Caco-2 (cell line): Measurements from ENCODE around the gene ASCC1. TPM values are rescaled to one million over a fixed set of nuclear protein-coding genes. Genes with fewer than 3 reads are reported as not detected.

Experiments used
- BruUV-seq: library from RNA; stranded (reverse); fragments of 400-500 nt; replicated peaks from 2 replicates; lab custom pipeline; 2021; lab: Mats Ljungman, UMichigan
- CTCF ChIA-PET: fragments of 300-600 bp; sonication (Branson Sonifier 250); formaldehyde crosslinking; loops from one replicate; lab custom pipeline; 2022; ENCODE audit warnings: antibody characterized with exemption; lab: Charles Lee
- POLR2A ChIA-PET: fragments of 300-600 bp; sonication (Branson Sonifier 250); formaldehyde crosslinking; loops from one replicate; lab custom pipeline; 2022; ENCODE audit warnings: antibody characterized with exemption; lab: Charles Lee
- DNase-seq, 2 experiments: peaks; one replicate each; pipeline versions ENCODE4 v3.0.0 to v3.0.0-alpha.2; 2020 to 2022
- H3K27me3 ChIP-seq: replicated peaks from 2 replicates; pipeline ENCODE4 v1.6.0; 2011; ENCODE audit warnings: low read length; ENCODE audit not compliant: control insufficient read depth, insufficient read depth
- H3K36me3 ChIP-seq: 2 replicates; pipeline ENCODE4 v1.5.1; 2011; ENCODE audit warnings: low read length; ENCODE audit not compliant: control insufficient read depth, insufficient read depth
- H3K4me1 ChIP-seq: fragments of 250-450 bp; sonication (Bioruptor Pico); 2 replicates; pipeline ENCODE4 v1.5.1; 2020; ENCODE audit warnings: mild to moderate bottlenecking
- H3K4me3 ChIP-seq: 2 replicates; pipeline ENCODE4 v1.5.1; 2011; ENCODE audit warnings: low read depth, mild to moderate bottlenecking, control low read depth, low read length
- H3K9me3 ChIP-seq: fragments of 250-450 bp; sonication (Bioruptor Pico); 2 replicates; pipeline ENCODE4 v1.5.1; 2020; ENCODE audit warnings: mild to moderate bottlenecking, moderate library complexity
- H3K27ac Mint-ChIP-seq: one replicate; pipeline ENCODE4 v1.8.0; 2022; ENCODE audit warnings: mixed read lengths; ENCODE audit not compliant: unreplicated experiment
- H3K27me3 Mint-ChIP-seq: one replicate; pipeline ENCODE4 v1.8.0; 2022; ENCODE audit warnings: mixed read lengths; ENCODE audit not compliant: insufficient read depth, unreplicated experiment
- H3K36me3 Mint-ChIP-seq: one replicate; pipeline ENCODE4 v1.8.0; 2022; ENCODE audit warnings: mild to moderate bottlenecking, mixed read lengths; ENCODE audit not compliant: insufficient read depth, unreplicated experiment
- H3K4me1 Mint-ChIP-seq: one replicate; pipeline ENCODE4 v1.8.0; 2022; ENCODE audit warnings: low read depth, mixed read lengths; ENCODE audit not compliant: unreplicated experiment
- H3K4me3 Mint-ChIP-seq: one replicate; pipeline ENCODE4 v1.8.0; 2022; ENCODE audit warnings: mild to moderate bottlenecking, moderate library complexity, mixed read lengths; ENCODE audit not compliant: unreplicated experiment
- H3K9me3 Mint-ChIP-seq: one replicate; pipeline ENCODE4 v1.8.0; 2022; ENCODE audit warnings: mixed read lengths; ENCODE audit not compliant: unreplicated experiment
- intact Hi-C: fragments of 100-400 bp; cut with micrococcal nuclease; formaldehyde crosslinking; loops from one replicate; pipeline ENCODE4 v1.10.0; 2022; ENCODE audit not compliant: unreplicated experiment
- total RNA-seq: library from RNA; stranded (reverse); gene quantifications from 2 replicates; pipeline ENCODE4 v1.2.3, GENCODE V29; 2022
- TF ChIP-seq, protein P1 (sequence below), 2 experiments: fragments of 200-600 bp in 1 of 2; IDR thresholded peaks; 1 replicate in 1 of 2; 2 replicates in 1 of 2; pipeline versions ENCODE4 v1.5.1 to v1.8.0; 2011 to 2022; ENCODE audit warnings: antibody characterized with exemption in 1 of 2, control low read depth in 1 of 2, inconsistent platforms in 1 of 2, low read depth in 1 of 2, low read length in 1 of 2, mild to moderate bottlenecking in 1 of 2, moderate library complexity in 1 of 2; ENCODE audit not compliant: insufficient read depth in 1 of 2, severe bottlenecking in 1 of 2, unreplicated experiment in 1 of 2

The ASCC1 gene
- total RNA-seq, 1 experiment from 2014 or later: 73.7 TPM

DNA sequence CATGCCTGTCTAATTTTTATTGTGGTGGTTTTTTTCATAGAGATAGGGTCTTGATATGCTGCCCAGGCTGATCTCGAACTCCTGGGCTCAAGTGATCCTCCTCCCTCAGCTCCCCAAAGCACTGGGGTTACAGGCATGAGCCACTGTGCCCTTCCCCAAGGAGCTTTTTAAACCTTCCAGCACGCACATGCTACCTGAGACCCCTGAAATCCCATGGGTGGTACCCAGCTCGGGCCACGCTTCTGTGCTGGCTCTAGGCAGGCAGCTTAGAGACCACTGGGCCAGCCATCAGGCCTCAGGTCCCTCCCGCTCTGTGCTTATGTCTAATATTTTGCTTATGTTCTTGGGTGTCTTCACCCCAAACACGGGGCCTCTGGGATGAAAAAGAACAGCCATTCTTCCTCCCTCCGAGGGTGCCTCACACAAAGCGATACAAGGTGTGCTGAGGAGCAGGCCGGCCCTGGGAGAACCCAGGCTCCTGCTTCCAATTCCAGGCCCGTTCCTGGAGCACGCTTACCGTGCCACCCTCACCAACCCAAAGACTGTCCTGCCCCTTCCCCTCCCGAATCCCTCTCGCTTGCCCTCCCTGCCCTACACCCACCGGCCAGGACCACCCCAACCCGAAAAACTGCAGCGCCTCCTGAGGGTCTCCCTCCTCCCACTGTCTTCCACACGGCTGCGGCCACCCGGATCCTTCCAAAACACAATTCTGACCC is 138.6 kb downstream of the ASCC1 start:
- H3K36me3 ChIP-seq: no peaks in the 10 kb centered on the region
- ChIA-PET POLR2A (interaction anchor here (0.7 kb wide), 1 partner anchor 196 kb away, joined by 3 read pairs; the partner anchor contains the start of gene DDIT4), CTCF (no interaction called here)
- TF ChIP-seq, protein P1, sequence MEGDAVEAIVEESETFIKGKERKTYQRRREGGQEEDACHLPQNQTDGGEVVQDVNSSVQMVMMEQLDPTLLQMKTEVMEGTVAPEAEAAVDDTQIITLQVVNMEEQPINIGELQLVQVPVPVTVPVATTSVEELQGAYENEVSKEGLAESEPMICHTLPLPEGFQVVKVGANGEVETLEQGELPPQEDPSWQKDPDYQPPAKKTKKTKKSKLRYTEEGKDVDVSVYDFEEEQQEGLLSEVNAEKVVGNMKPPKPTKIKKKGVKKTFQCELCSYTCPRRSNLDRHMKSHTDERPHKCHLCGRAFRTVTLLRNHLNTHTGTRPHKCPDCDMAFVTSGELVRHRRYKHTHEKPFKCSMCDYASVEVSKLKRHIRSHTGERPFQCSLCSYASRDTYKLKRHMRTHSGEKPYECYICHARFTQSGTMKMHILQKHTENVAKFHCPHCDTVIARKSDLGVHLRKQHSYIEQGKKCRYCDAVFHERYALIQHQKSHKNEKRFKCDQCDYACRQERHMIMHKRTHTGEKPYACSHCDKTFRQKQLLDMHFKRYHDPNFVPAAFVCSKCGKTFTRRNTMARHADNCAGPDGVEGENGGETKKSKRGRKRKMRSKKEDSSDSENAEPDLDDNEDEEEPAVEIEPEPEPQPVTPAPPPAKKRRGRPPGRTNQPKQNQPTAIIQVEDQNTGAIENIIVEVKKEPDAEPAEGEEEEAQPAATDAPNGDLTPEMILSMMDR (IDR thresholded peaks at IDR 0.05; ENCODE audit: insufficient read depth in 1 of 2, low read depth in 1 of 2, low read length in 1 of 2, severe bottlenecking in 1 of 2, unreplicated experiment in 1 of 2): no peak
- no peak for DNase-seq
- Mint-ChIP-seq H3K27me3 (no peaks in the 10 kb centered on the region), H3K27ac (no peak overlapping the region), H3K36me3 (no peaks in the 10 kb centered on the region), H3K4me3 (no peak overlapping the region), H3K4me1 (peaks cover 18% of the 10 kb centered on the region), H3K9me3 (no peaks in the 10 kb centered on the region)
- no peak overlapping the region for H3K4me3 ChIP-seq
- H3K4me1 ChIP-seq: peaks cover 13% of the 10 kb centered on the region
- no peaks in the 10 kb centered on the region for H3K9me3 ChIP-seq
- no TSS peak for BruUV-seq
- H3K27me3 ChIP-seq: no peaks in the 10 kb centered on the region
- intact Hi-C loops: no loop called here

DNA sequence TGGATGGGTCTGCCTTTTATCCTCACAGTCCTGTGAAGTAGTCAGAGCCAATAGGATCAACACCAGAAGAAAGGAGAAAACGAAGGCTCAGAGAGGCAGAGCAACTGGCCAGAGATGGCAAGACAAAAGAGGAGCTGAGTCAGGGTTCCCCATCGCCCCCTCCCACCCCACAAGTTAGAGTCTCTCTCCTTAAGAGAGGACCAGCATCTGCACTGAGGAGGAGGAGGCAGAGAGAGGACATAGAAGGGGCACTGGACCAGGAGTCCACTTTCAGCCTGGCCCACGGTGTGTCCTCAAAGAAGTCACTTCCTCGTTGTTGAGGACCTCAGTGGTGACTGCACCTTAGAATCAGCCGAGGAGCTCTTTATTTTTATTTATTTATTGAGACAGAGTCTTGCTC is 139.3 kb downstream of the ASCC1 start:
- intact Hi-C loops: no loop called here
- H3K27me3 ChIP-seq: no peaks in the 10 kb centered on the region
- Mint-ChIP-seq H3K9me3 (no peaks in the 10 kb centered on the region), H3K4me3 (no peak overlapping the region), H3K27me3 (no peaks in the 10 kb centered on the region), H3K27ac (no peak overlapping the region), H3K36me3 (no peaks in the 10 kb centered on the region), H3K4me1 (peaks cover 18% of the 10 kb centered on the region)
- ChIA-PET CTCF (no interaction called here), POLR2A (interaction anchor here (0.7 kb wide), 1 partner anchor 197 kb away, joined by 3 read pairs; the partner anchor contains the start of gene DDIT4)
- TF ChIP-seq, protein P1 (IDR thresholded peaks at IDR 0.05; ENCODE audit: insufficient read depth in 1 of 2, low read depth in 1 of 2, low read length in 1 of 2, severe bottlenecking in 1 of 2, unreplicated experiment in 1 of 2): no peak
- no peak for DNase-seq
- H3K4me1 ChIP-seq: peaks cover 13% of the 10 kb centered on the region
- no peak overlapping the region for H3K4me3 ChIP-seq
- H3K9me3 ChIP-seq: no peaks in the 10 kb centered on the region
- BruUV-seq: no TSS peak
- no peaks in the 10 kb centered on the region for H3K36me3 ChIP-seq

DNA sequence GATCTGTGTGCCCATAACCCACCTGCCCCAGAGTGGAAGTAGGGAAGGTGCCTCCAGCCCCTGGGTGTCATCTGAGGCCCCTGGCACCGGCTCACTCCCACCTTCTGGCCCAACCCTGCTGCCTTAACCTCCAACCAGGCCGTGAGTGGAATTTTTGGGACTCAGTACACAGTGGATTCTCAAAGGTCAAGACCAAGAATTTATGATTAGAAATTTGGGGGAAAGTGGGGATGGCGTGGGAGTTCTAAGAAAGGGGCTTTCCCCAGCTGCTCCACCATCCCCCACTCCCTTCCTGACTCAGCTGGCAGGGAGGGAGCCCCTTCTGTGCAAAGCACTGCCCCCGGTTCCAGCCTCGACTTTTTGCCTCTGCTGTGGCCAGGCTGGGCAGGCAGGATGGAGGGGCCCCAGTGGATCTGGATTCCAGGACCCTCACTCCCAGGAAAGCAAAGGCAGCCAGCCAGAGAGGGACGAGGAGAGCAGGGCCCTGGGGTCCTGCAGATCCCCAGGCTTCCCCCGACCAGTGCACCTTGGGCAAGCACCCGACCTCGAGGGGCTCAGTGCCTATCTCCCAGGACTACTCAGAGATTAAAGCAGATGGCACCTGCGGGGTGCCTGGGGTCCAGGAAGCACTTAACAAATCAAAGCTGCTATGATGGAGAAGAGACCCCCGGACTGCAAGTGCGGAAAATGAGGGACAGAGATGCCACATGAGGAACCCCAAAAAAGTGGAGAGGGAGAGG is 140.5 kb downstream of the ASCC1 start:
- ChIA-PET POLR2A (no interaction called here), CTCF (no interaction called here)
- Histone ChIP-seq H3K4me3 (no peak overlapping the region), H3K4me1 (peaks cover 6% of the 10 kb centered on the region), H3K27me3 (no peaks in the 10 kb centered on the region), H3K36me3 (no peaks in the 10 kb centered on the region), H3K9me3 (no peaks in the 10 kb centered on the region)
- intact Hi-C loops: no loop called here
- Mint-ChIP-seq H3K4me3 (no peak overlapping the region), H3K9me3 (no peaks in the 10 kb centered on the region), H3K36me3 (no peaks in the 10 kb centered on the region), H3K27ac (no peak overlapping the region), H3K4me1 (peaks cover 12% of the 10 kb centered on the region), H3K27me3 (no peaks in the 10 kb centered on the region)
- BruUV-seq: no TSS peak
- no peak for DNase-seq
- TF ChIP-seq, protein P1 (IDR thresholded peaks at IDR 0.05; ENCODE audit: insufficient read depth in 1 of 2, low read depth in 1 of 2, low read length in 1 of 2, severe bottlenecking in 1 of 2, unreplicated experiment in 1 of 2): no peak
